HepG2 (cell line): ENCODE results near the gene FYTTD1. TPM values are rescaled to one million over a fixed set of nuclear protein-coding genes. Genes with fewer than 3 reads are reported as not detected.
A peak's percentile ranks its signal among the peaks of the same experiment; 100 is the strongest.

ENCODE experiments used
- BCL3 ChIP-seq: sonication (generic); formaldehyde crosslinking; IDR thresholded peaks from 2 replicates; pipeline ENCODE4 v1.5.1; 2020; ENCODE audit warnings: mild to moderate bottlenecking, missing genetic modification reagents, moderate library complexity
- ESRRA ChIP-seq: sonication (generic); formaldehyde crosslinking; IDR thresholded peaks from 2 replicates; pipeline ENCODE4 v1.5.1; 2020; ENCODE audit warnings: mild to moderate bottlenecking, low read depth, missing genetic modification reagents
- EZH2 ChIP-seq: conservative IDR thresholded peaks from 2 replicates; pipeline ENCODE4 v1.6.1; 2012; ENCODE audit warnings: mild to moderate bottlenecking, low read depth, low read length, moderate library complexity
- FOXP4 ChIP-seq: sonication (generic); formaldehyde crosslinking; IDR thresholded peaks from 2 replicates; pipeline ENCODE4 v1.4.0; 2020; ENCODE audit warnings: missing genetic modification reagents
- KLF16 ChIP-seq, 2 experiments: sonication (generic) in 1 of 2; formaldehyde crosslinking in 1 of 2; IDR thresholded peaks; 2 replicates each; pipeline versions ENCODE4 v1.6.1 to v1.8.0; 2016 to 2023; ENCODE audit warnings: missing genetic modification reagents in 2 of 2, missing compliant biosample characterization in 1 of 2
- MAFG ChIP-seq: sonication (generic); formaldehyde crosslinking; IDR thresholded peaks from 2 replicates; pipeline ENCODE4 v1.5.1; 2020; ENCODE audit warnings: mild to moderate bottlenecking, missing genetic modification reagents
- NBN ChIP-seq: fragments of 450-650 bp; conservative IDR thresholded peaks from 2 replicates; pipeline ENCODE4 v1.6.1; 2017
- POGK ChIP-seq: sonication (generic); formaldehyde crosslinking; conservative IDR thresholded peaks from 2 replicates; pipeline ENCODE4 v1.8.0; 2022; ENCODE audit warnings: mild to moderate bottlenecking, moderate library complexity, missing genetic modification reagents
- SMAD3 ChIP-seq: sonication (generic); formaldehyde crosslinking; IDR thresholded peaks from 2 replicates; pipeline ENCODE4 v1.4.0; 2020; ENCODE audit warnings: missing genetic modification reagents
- ZBTB38 ChIP-seq: sonication (generic); formaldehyde crosslinking; IDR thresholded peaks from 2 replicates; pipeline ENCODE4 v1.5.1; 2020; ENCODE audit warnings: mild to moderate bottlenecking, missing genetic modification reagents
- ZBTB39 ChIP-seq: sonication (generic); formaldehyde crosslinking; IDR thresholded peaks from 2 replicates; pipeline ENCODE4 v1.5.0; 2020; ENCODE audit warnings: missing genetic modification reagents
- ZFP82 ChIP-seq: sonication (generic); formaldehyde crosslinking; IDR thresholded peaks from 2 replicates; pipeline ENCODE4 v1.5.1; 2020; ENCODE audit warnings: mild to moderate bottlenecking, missing genetic modification reagents, borderline replicate concordance
- ZNF280B ChIP-seq: sonication (generic); formaldehyde crosslinking; IDR thresholded peaks from 2 replicates; pipeline ENCODE4 v1.5.0; 2020; ENCODE audit warnings: missing genetic modification reagents, mild to moderate bottlenecking, borderline replicate concordance
- ZNF33A ChIP-seq: sonication (generic); formaldehyde crosslinking; IDR thresholded peaks from 2 replicates; pipeline ENCODE4 v1.5.1; 2020; ENCODE audit warnings: missing genetic modification reagents, mild to moderate bottlenecking, moderate library complexity, borderline replicate concordance
- ZNF446 ChIP-seq: sonication (generic); formaldehyde crosslinking; IDR thresholded peaks from 2 replicates; pipeline ENCODE4 v1.5.0; 2020; ENCODE audit warnings: mild to moderate bottlenecking, missing genetic modification reagents
- ZNF557 ChIP-seq: sonication (generic); formaldehyde crosslinking; IDR thresholded peaks from 2 replicates; pipeline ENCODE4 v1.4.0; 2020; ENCODE audit warnings: missing genetic modification reagents
- ZNF660 ChIP-seq: sonication (generic); formaldehyde crosslinking; IDR thresholded peaks from 2 replicates; pipeline ENCODE4 v1.5.1; 2020; ENCODE audit warnings: mild to moderate bottlenecking, low read depth, missing genetic modification reagents, borderline replicate concordance
- ZNF839 ChIP-seq: sonication (generic); formaldehyde crosslinking; IDR thresholded peaks from 2 replicates; pipeline ENCODE4 v1.4.0; 2020; ENCODE audit warnings: missing genetic modification reagents, mild to moderate bottlenecking, borderline replicate concordance
- ZZZ3 ChIP-seq: sonication (generic); formaldehyde crosslinking; IDR thresholded peaks from 2 replicates; pipeline ENCODE4 v1.4.0; 2020; ENCODE audit warnings: missing genetic modification reagents, mild to moderate bottlenecking, borderline replicate concordance
- polyA plus RNA-seq, 8 experiments: library from polyadenylated mRNA; depleted of rRNA in 3 of 8; stranded (reverse) in 7 of 8; unstranded in 1 of 8; fragments of >200 nt; fragmentation: Illumina TruSeq in 4 of 8; extraction: Trizol in 4 of 8; gene quantifications; 2 replicates each; pipeline versions ENCODE4 v1.2.1 to v1.2.3, GENCODE V29; 2011 to 2016; ENCODE audit warnings: low read depth in 4 of 8, missing spikeins in 1 of 8, mixed read lengths in 1 of 8; ENCODE audit not compliant: insufficient read depth in 1 of 8
- total RNA-seq, 5 experiments: library from RNA; depleted of rRNA; stranded (reverse); fragments of >200 nt; fragmentation: Illumina TruSeq; extraction: Trizol; gene quantifications; 2 replicates each; pipeline ENCODE4 v1.2.3, GENCODE V29; 2016; ENCODE audit warnings: low read depth in 1 of 5

Gene FYTTD1
- total and polyA plus RNA-seq, 2 of the 13 experiments (the other 11 are each of a cell fraction or from before 2014, with no cell fraction given) = 6.5 to 28.8 TPM

GRCh38 chr3:197791113-197791891 is 41.6 kb downstream of the FYTTD1 start, which contains the start of gene LRCH3 (continued):
- peak; percentile 94 for TF ChIP-seq POGK (CRISPR knock-in tag)
- TF ChIP-seq ZZZ3 (CRISPR knock-in tag) = peak; percentile 69; the same call in 1 of the 2 replicates
- TF ChIP-seq ZNF446 (CRISPR knock-in tag) = no peak
- peak; percentile 95 for TF ChIP-seq BCL3 (CRISPR knock-in tag)
- TF ChIP-seq ESRRA (CRISPR knock-in tag) = 0 out of 2 replicates have a peak, but pooled peaks have one; percentile 46
- TF ChIP-seq ZNF280B (CRISPR knock-in tag) = peak; percentile 89
- no peak for TF ChIP-seq ZBTB39 (CRISPR knock-in tag)
- TF ChIP-seq NBN = no peak
- no peak for TF ChIP-seq ZNF660 (CRISPR knock-in tag)
- no peak; the same call in 1 of the 2 replicates for TF ChIP-seq ZNF839 (CRISPR knock-in tag)
- no peak for TF ChIP-seq SMAD3
- no peak for TF ChIP-seq ZNF33A (CRISPR knock-in tag)
- peak in 1 of 2 experiments; percentile 93; a peak in 2 of 4 replicates for TF ChIP-seq KLF16 (CRISPR knock-in tag; IDR thresholded peaks at IDR 0.05)
- TF ChIP-seq FOXP4 (CRISPR knock-in tag) = peak; percentile 40; the same call in 1 of the 2 replicates
- no peak for TF ChIP-seq MAFG (CRISPR knock-in tag)
- TF ChIP-seq ZBTB38 (CRISPR knock-in tag) = peak; percentile 76; the same call in 1 of the 2 replicates
- TF ChIP-seq ZNF557 (CRISPR knock-in tag) = no peak; the same call in 1 of the 2 replicates
- no peak for TF ChIP-seq EZH2
- peak; percentile 75; the same call in 1 of the 2 replicates for TF ChIP-seq ZFP82 (CRISPR knock-in tag)
